Common myeloid progenitor, CD34-positive (primary cell): ENCODE measurements around the gene MEF2A.

Experiments
- CTCF ChIA-PET: fragments of 350-600 bp; sonication (Branson Sonifier 250); formaldehyde crosslinking; loops from one replicate; lab custom pipeline; 2021; ENCODE audit warnings: antibody characterized with exemption; lab: Charles Lee
- POLR2A ChIA-PET: fragments of 350-600 bp; sonication (Branson Sonifier 250); formaldehyde crosslinking; loops from one replicate; lab custom pipeline; 2021; ENCODE audit warnings: antibody characterized with exemption; lab: Charles Lee
- DNase-seq, 3 donors: peaks; one replicate each; pipeline versions ENCODE4 v3.0.0 to v3.0.0-alpha.2; 2013
- H3K27ac ChIP-seq, 2 experiments: 1 replicate in 1 of 2; 2 replicates in 1 of 2; pipeline ENCODE4 v1.7.0; 2013; ENCODE audit warnings: inconsistent platforms in 2 of 2, low read length in 2 of 2, mild to moderate bottlenecking in 2 of 2, low read depth in 1 of 2, moderate library complexity in 1 of 2; ENCODE audit not compliant: severe bottlenecking in 2 of 2, insufficient read depth in 1 of 2, poor library complexity in 1 of 2
- H3K27me3 ChIP-seq, 5 experiments: replicated peaks in 2 of 5; 1 replicate in 3 of 5; 2 replicates in 2 of 5; pipeline versions ENCODE4 v1.6.1 to v1.7.0; 2013; ENCODE audit warnings: low read length in 4 of 5, mild to moderate bottlenecking in 2 of 5, moderate library complexity in 2 of 5, inconsistent platforms in 1 of 5; ENCODE audit not compliant: insufficient read depth in 5 of 5, control insufficient read depth in 4 of 5
- H3K36me3 ChIP-seq, 4 experiments: 1 replicate in 2 of 4; 2 replicates in 2 of 4; pipeline versions ENCODE4 v1.6.1 to v1.7.0; 2013; ENCODE audit warnings: low read length in 3 of 4, control low read depth in 1 of 4, mild to moderate bottlenecking in 1 of 4; ENCODE audit not compliant: control insufficient read depth in 4 of 4, insufficient read depth in 4 of 4
- H3K4me1 ChIP-seq, 4 experiments: 1 replicate in 3 of 4; 2 replicates in 1 of 4; pipeline versions ENCODE4 v1.6.1 to v1.7.1; 2013; ENCODE audit warnings: low read length in 3 of 4, mild to moderate bottlenecking in 3 of 4, control low read depth in 1 of 4, inconsistent platforms in 1 of 4, moderate library complexity in 1 of 4; ENCODE audit not compliant: control insufficient read depth in 4 of 4, insufficient read depth in 4 of 4; ENCODE audit errors: control extremely low read depth in 1 of 4
- H3K4me3 ChIP-seq, 7 experiments: 1 replicate in 4 of 7; 2 replicates in 3 of 7; pipeline versions ENCODE4 v1.5.1 to v1.7.0; 2013; ENCODE audit warnings: mild to moderate bottlenecking in 7 of 7, low read length in 6 of 7, moderate library complexity in 6 of 7, inconsistent platforms in 2 of 7, low read depth in 2 of 7, control low read depth in 1 of 7; ENCODE audit not compliant: insufficient read depth in 4 of 7, control insufficient read depth in 1 of 7; ENCODE audit errors: extremely low read depth in 1 of 7
- H3K9me3 ChIP-seq, 5 experiments: 1 replicate in 4 of 5; 2 replicates in 1 of 5; pipeline versions ENCODE4 v1.6.1 to v1.7.1; 2013; ENCODE audit warnings: low read length in 4 of 5, mild to moderate bottlenecking in 2 of 5, inconsistent platforms in 1 of 5, low read depth in 1 of 5, moderate library complexity in 1 of 5; ENCODE audit not compliant: control insufficient read depth in 4 of 5, insufficient read depth in 2 of 5; ENCODE audit errors: control extremely low read depth in 1 of 5
- WGBS: methylation state at CpG from one replicate; pipeline ENCODE4 v1.1.5; 2013; ENCODE audit not compliant: insufficient coverage; 5-methylcytosine and 5-hydroxymethylcytosine counted together

The MEF2A gene

DNA sequence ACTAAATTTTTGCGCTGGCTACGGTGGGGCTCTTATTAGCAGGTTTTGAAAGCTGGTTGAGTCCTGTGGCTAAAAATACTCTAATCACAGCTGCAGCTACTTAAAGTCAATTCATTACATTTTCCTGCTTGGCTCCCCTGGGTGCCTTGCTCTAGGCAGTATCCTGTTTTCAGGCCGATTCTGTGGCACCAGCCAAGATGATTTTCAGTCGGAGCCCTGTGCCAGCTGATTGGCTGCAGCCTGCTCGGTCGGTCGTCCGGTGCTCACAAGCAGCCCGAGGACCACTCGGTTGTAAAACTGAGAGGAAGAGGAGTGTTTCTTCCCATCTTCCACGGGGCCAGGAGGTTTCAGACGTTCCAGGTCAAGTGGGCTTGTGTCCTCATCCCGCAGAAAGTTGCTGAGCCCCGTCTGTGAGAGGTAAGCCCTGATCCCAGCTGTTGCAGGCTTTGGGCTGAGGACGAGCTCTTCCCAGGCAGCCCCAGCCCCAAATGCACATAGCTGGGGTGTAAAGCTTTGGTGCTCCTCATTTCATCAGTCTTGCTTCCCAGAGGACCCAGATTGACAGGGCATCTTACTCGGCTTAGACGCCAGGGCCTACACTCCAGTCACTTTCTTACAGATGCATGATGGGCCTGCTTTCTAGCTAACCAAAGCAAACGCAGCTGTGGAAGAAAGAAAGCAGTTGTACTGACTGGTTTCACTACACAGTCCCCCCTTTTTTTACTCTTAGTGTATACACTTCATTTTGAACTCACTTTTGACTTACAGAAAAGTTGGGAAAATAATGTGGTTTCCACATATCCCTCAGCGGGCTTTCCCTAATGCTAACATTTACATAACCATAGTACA lies 151.6 kb downstream of the MEF2A start:
- no peak for DNase-seq
- Histone ChIP-seq H3K27ac (no peak overlapping the region), H3K9me3 (no peaks in the 10 kb centered on the region), H3K4me3 (no peak overlapping the region), H3K36me3 (peaks cover 3 to 29% (median 10%) of the 10 kb centered on the region in 4 experiments), H3K27me3 (no peaks in the 10 kb centered on the region), H3K4me1 (peaks cover 0 to 19% (median 4%) of the 10 kb centered on the region in 4 experiments)
- 86% methylated on average over 17 of the region's 19 CpGs for WGBS
- POLR2A ChIA-PET: no interaction called here
- CTCF ChIA-PET: interaction anchor here (0.8 to 3.3 kb wide), 4 partner anchors 13 to 38 kb away, joined by 3 to 19 read pairs (median 5); partner anchors contain the start of gene LYSMD4

GRCh38 chr15:99718421-99718820 lies 152.6 kb downstream of the MEF2A start:
- peaks cover 0 to 19% (median 4%) of the 10 kb centered on the region in 4 experiments for H3K4me1 ChIP-seq
- no peak overlapping the region for H3K27ac ChIP-seq
- H3K27me3 ChIP-seq: no peaks in the 10 kb centered on the region
- H3K4me3 ChIP-seq: no peak overlapping the region
- WGBS: 98% methylated on average over 4 of the region's 4 CpGs
- DNase-seq: no peak
- H3K9me3 ChIP-seq: no peaks in the 10 kb centered on the region
- H3K36me3 ChIP-seq: peaks cover 3 to 24% (median 6%) of the 10 kb centered on the region in 4 experiments
- POLR2A ChIA-PET: no interaction called here
- CTCF ChIA-PET: interaction anchor here (1.3 to 3.3 kb wide), 2 partner anchors 14 to 432 kb away, joined by 3 to 19 read pairs; no protein-coding TSS in a partner anchor

DNA sequence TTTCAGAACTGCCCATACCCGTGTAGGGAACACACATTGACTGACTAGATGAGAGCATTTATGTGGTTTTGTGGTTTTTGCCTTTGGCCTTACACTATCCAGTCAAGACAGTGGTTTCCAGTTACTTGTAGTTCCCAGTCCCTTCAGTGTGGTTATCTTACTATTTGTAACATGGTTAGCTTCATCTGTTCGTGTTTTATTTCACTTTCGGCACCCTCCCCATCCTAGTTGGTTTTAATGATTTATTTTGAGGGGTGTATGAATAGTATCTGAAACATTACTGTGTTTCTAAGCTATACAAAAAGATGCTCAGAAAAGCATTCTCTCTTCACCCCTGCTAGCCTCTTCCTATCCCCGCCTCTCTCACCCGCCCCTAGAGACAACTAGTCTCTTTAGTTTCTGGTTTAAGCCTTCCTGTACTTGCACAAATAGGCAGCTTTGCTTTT lies 153.3 kb downstream of the MEF2A start:
- H3K4me1 ChIP-seq: peaks cover 0 to 19% (median 4%) of the 10 kb centered on the region in 4 experiments
- ChIA-PET CTCF (interaction anchor here (1.1 to 3.3 kb wide), 3 partner anchors 15 to 432 kb away, joined by 3 to 19 read pairs (median 4); no protein-coding TSS in a partner anchor), POLR2A (no interaction called here)
- peaks cover 3 to 19% (median 6%) of the 10 kb centered on the region in 4 experiments for H3K36me3 ChIP-seq
- DNase-seq: peak; percentile 7 to 68 (median 55)
- H3K9me3 ChIP-seq: no peaks in the 10 kb centered on the region
- 100% methylated on average over 2 of the region's 5 CpGs for WGBS
- H3K4me3 ChIP-seq: no peak overlapping the region
- no peak overlapping the region for H3K27ac ChIP-seq
- H3K27me3 ChIP-seq: no peaks in the 10 kb centered on the region

DNA sequence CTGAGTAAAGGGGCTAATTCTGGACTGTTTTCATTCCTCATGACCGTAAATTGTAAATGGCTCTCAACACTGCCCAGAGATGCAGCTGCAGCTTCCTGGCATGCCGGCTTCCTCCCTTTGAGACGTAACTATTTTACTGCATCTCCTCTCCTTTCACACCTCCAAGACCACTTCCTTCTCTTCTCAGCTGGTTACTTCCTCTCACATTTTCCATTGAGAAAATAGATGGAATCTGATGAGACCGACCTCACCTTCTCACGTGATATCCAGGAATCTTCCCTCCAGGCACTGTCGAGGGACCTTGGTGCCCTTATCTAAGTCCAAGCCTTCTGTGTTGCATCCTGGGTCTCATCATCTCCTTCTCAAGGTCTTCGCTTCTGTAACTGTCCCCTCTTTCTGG lies 154.7 kb downstream of the MEF2A start:
- Histone ChIP-seq H3K4me1 (peaks cover 0 to 19% (median 4%) of the 10 kb centered on the region in 4 experiments), H3K9me3 (peaks cover 0 to 8% (median 0%) of the 10 kb centered on the region in 5 experiments), H3K27me3 (no peaks in the 10 kb centered on the region), H3K36me3 (peaks cover 3 to 11% (median 5%) of the 10 kb centered on the region in 4 experiments), H3K27ac (no peak overlapping the region), H3K4me3 (no peak overlapping the region)
- DNase-seq: no peak
- WGBS: 60% methylated on average over 7 of the region's 7 CpGs
- POLR2A ChIA-PET: no interaction called here
- CTCF ChIA-PET: no interaction called here

DNA sequence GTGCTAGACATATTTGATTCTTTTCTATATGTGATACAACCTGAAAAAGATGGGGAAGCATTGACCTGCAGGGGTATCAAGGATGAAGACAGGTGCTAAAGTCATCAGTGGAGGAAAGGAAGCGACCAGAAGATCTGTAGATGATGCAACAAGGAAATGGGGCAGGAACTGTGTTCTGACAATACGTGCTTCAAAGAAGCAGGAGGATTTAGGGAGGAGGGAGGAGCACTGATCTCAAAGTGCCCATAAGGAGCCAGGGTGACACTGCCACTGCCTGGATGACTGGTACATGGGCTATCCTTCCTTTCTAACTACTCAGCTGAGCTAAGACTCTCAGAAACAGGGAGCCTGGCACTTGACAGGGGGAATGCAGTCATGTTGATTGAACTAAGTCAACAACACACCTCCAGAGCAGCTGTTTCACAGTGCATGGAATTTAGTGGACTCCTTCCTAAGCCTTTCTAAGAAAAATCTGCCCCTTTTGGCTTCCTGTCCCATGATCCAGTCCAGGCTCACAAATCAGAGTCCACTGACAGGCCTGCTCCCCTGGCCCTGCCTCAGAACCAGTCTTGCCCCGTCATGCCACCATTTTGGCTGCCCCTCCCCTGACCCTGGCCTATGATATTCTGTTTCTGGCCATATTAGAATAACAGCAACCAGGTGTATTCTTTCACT lies 155.5 kb downstream of the MEF2A start:
- WGBS: 92% methylated on average over 2 of the region's 3 CpGs
- no peak for DNase-seq
- Histone ChIP-seq H3K27ac (no peak overlapping the region), H3K36me3 (peaks cover 0 to 11% (median 4%) of the 10 kb centered on the region in 4 experiments), H3K27me3 (no peaks in the 10 kb centered on the region), H3K9me3 (peaks cover 0 to 11% (median 0%) of the 10 kb centered on the region in 5 experiments), H3K4me3 (no peak overlapping the region), H3K4me1 (peaks cover 0 to 19% (median 4%) of the 10 kb centered on the region in 4 experiments)
- POLR2A ChIA-PET: no interaction called here
- CTCF ChIA-PET: no interaction called here

DNA sequence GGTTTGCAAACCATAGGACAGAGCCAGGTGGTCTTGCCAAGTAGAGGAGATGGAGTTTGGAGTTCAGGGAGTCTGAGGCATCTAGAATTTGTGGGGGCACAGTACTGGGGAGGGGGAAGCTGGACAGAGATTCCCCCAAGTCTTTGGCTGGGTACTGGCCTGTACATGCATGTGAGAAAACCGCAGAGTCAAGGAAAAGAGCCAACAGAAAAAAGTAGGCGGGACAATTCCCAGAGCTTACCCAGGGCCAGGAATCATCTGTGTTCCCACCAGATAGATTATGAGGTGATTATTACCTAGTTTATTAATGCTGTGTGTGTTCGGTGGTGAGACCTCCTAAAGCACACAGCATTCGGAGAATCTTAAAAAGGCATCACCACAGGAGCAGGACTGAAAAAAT lies 156.1 kb downstream of the MEF2A start:
- WGBS: 89% methylated on average over 3 of the region's 4 CpGs
- H3K27ac ChIP-seq: no peak overlapping the region
- peaks cover 0 to 8% (median 1%) of the 10 kb centered on the region in 4 experiments for H3K36me3 ChIP-seq
- H3K9me3 ChIP-seq: peaks cover 0 to 11% (median 0%) of the 10 kb centered on the region in 5 experiments
- POLR2A ChIA-PET: no interaction called here
- peaks cover 0 to 19% (median 4%) of the 10 kb centered on the region in 4 experiments for H3K4me1 ChIP-seq
- H3K4me3 ChIP-seq: no peak overlapping the region
- CTCF ChIA-PET: interaction anchor here (1.0 kb wide), 1 partner anchor 449 kb away, joined by 3 read pairs; no protein-coding TSS in a partner anchor
- no peaks in the 10 kb centered on the region for H3K27me3 ChIP-seq
- no peak for DNase-seq
